ENCODE data around the gene NECTIN2. TPM values are rescaled to one million over a fixed set of nuclear protein-coding genes. Genes with fewer than 3 reads are reported as not detected.

Gene NECTIN2
- total RNA-seq, 6 experiments from 2014 or later: 63.5 to 127 (median 87.4) TPM

DNA sequence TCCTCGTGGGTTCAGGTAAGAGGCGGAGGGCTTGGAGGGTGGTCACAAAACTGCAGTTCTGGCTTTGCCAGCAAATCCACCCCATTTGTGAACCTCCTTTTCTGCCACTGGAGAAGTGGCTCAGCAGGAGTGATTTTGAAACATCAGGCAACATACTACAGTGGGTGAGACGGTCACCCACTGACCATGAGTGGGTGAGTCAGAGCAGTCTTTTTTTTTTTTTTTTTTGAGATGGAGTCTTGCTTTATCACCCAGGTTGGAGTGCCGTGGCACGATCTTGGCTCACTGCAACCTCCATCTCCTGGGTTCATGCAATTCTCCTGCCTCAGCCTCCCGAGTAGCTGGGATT lies 47.9 kb downstream of the NECTIN2 start:
- DNase-seq (no peak), ATAC-seq (no peak)
- peaks cover 0 to 23% (median 8%) of the 10 kb centered on the region in 4 donors for H3K4me1 ChIP-seq
- H3K27me3 ChIP-seq: no peaks in the 10 kb centered on the region
- H3K36me3 ChIP-seq: peaks cover 0 to 31% (median 18%) of the 10 kb centered on the region in 4 donors
- H3K4me3 ChIP-seq: no peak overlapping the region
- no peaks in the 10 kb centered on the region for H3K9me3 ChIP-seq
- TF ChIP-seq, protein P1, sequence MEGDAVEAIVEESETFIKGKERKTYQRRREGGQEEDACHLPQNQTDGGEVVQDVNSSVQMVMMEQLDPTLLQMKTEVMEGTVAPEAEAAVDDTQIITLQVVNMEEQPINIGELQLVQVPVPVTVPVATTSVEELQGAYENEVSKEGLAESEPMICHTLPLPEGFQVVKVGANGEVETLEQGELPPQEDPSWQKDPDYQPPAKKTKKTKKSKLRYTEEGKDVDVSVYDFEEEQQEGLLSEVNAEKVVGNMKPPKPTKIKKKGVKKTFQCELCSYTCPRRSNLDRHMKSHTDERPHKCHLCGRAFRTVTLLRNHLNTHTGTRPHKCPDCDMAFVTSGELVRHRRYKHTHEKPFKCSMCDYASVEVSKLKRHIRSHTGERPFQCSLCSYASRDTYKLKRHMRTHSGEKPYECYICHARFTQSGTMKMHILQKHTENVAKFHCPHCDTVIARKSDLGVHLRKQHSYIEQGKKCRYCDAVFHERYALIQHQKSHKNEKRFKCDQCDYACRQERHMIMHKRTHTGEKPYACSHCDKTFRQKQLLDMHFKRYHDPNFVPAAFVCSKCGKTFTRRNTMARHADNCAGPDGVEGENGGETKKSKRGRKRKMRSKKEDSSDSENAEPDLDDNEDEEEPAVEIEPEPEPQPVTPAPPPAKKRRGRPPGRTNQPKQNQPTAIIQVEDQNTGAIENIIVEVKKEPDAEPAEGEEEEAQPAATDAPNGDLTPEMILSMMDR (IDR thresholded peaks at IDR 0.05): no peak
- TF ChIP-seq POLR2A (IDR thresholded peaks at IDR 0.05): no peak
- WGBS (ENCODE audit: insufficient coverage, low coverage, low lambda C conversion rate, missing lambda C conversion rate): 100% methylated on average over 3 of the region's 6 CpGs
- no peak overlapping the region for H3K27ac ChIP-seq
- intact Hi-C loops (cut with DNase I): no loop called here

DNA sequence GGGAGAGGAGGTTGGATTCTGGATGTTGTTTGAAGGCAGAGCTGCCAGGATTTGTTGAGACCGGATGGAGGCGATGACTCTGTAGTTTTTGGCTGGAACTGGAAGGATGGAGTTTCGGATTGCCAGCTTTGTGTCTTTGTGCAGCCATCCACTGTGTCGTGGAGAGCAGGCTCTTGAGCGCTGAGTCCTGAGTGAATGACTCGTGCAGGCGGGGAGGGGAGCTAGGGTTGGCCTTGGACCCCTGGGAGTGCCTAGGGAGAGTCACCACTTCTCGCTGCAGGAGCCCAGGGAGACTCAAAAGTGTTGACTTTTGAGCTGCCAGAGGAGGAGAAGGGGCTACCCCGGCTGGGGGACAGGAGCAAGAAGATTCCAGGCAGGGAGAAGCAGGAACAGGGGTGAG lies 48.8 kb downstream of the NECTIN2 start:
- DNase-seq (no peak), ATAC-seq (no peak)
- peaks cover 0 to 31% (median 18%) of the 10 kb centered on the region in 4 donors for H3K36me3 ChIP-seq
- H3K9me3 ChIP-seq: no peaks in the 10 kb centered on the region
- no peak overlapping the region for H3K4me3 ChIP-seq
- no peak overlapping the region for H3K27ac ChIP-seq
- H3K27me3 ChIP-seq: no peaks in the 10 kb centered on the region
- intact Hi-C loops (cut with DNase I): no loop called here
- TF ChIP-seq POLR2A (IDR thresholded peaks at IDR 0.05): no peak
- TF ChIP-seq, protein P1 (IDR thresholded peaks at IDR 0.05): no peak
- WGBS (ENCODE audit: insufficient coverage, low coverage, low lambda C conversion rate, missing lambda C conversion rate): 65% methylated on average over 4 of the region's 9 CpGs
- peaks cover 0 to 17% (median 4%) of the 10 kb centered on the region in 4 donors for H3K4me1 ChIP-seq

- H3K4me3 ChIP-seq: no peak overlapping the region
- intact Hi-C loops (cut with DNase I): no loop called here
- H3K27me3 ChIP-seq: no peaks in the 10 kb centered on the region
- peaks cover 0 to 46% (median 18%) of the 10 kb centered on the region in 4 donors for H3K36me3 ChIP-seq
- no peak for DNase-seq
- no peak for ATAC-seq
- peaks cover 0 to 12% (median 0%) of the 10 kb centered on the region in 4 donors for H3K4me1 ChIP-seq
- TF ChIP-seq, protein P1 (IDR thresholded peaks at IDR 0.05): no peak
- TF ChIP-seq POLR2A (IDR thresholded peaks at IDR 0.05): no peak
- H3K27ac ChIP-seq: no peak overlapping the region
- WGBS (ENCODE audit: insufficient coverage, low coverage, low lambda C conversion rate, missing lambda C conversion rate): 67% methylated on average over 1 of the region's 8 CpGs
- H3K9me3 ChIP-seq: no peaks in the 10 kb centered on the region
Measured at GRCh38 chr19:44897835-44898234, 51.7 kb downstream of the NECTIN2 start.

DNA sequence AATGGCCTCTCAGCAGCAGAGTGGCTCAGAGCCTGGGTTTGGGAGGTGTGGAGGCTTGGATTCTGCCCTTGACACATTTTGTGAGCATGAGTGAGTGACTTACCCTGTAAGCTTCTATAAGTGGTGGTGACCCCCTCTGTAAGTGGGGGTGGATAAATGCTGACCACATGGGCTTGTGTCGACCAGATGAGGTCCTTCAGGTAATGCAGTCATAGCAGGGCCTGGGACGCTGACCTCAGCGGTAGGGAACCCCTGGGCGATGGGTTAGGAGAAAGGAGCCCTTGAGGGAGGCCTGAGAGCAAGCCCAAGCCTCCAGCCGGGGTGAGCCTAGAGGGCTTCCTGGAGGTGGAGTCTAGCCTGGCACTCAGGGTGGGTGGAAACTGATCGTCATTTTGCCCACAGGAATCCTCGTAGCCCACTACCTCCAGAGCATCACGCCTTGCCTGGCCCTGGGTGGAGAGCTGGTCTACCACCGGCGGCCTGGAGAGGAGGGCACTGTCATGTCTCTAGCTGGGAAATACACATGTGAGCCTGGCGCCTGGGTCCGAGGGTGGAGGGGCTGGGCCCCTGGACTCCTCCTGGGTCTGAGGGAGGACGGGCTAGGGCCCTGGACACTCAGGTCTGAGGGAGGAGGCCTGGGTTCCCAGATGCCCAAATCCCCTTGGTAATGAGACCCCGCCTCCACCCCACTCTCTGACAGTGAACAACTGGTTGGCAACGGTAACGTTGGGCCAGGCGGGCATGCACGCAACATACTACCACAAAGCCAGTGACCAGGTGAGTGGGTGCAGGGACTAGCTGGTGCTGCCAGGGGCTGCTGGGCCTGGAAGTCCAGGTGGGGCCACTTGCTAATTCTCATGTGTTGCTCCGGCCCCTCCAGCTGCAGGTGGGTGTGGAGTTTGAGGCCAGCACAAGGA lies 54.5 kb downstream of the NECTIN2 start:
- H3K4me3 ChIP-seq: no peak overlapping the region
- no peaks in the 10 kb centered on the region for H3K9me3 ChIP-seq
- no peaks in the 10 kb centered on the region for H3K27me3 ChIP-seq
- TF ChIP-seq, protein P1 (IDR thresholded peaks at IDR 0.05): no peak
- TF ChIP-seq POLR2A (IDR thresholded peaks at IDR 0.05): no peak
- H3K4me1 ChIP-seq: peaks cover 0 to 33% (median 0%) of the 10 kb centered on the region in 4 donors
- ATAC-seq: no peak
- WGBS (ENCODE audit: insufficient coverage, low coverage, low lambda C conversion rate, missing lambda C conversion rate): 100% methylated on average over 4 of the region's 19 CpGs
- H3K36me3 ChIP-seq: peaks cover 0 to 27% (median 10%) of the 10 kb centered on the region in 4 donors
- H3K27ac ChIP-seq: no peak overlapping the region
- intact Hi-C loops (cut with DNase I): loop anchor here in 1 of 2 donors (5.0 kb wide), 1 partner anchor 52 kb away; no protein-coding TSS in a partner anchor
- DNase-seq: no peak

Measured in right lobe of liver (tissue), 6 donors.